WTC11 (cell line): ENCODE measurements around the gene FTCDNL1. TPM values are rescaled to one million over a fixed set of nuclear protein-coding genes. Genes with fewer than 3 reads are reported as not detected.

Source experiments
- ATAC-seq: fragments of 200-7000 bp; cut with Tn5 transposase; 2 replicates; pipeline ENCODE4 v1.10.0; 2021; ENCODE audit warnings: mild to moderate bottlenecking, moderate library complexity
- CTCF ChIA-PET: fragments of 300-600 bp; sonication (Branson Sonifier 250); formaldehyde crosslinking; loops from one replicate; lab custom pipeline; 2021; ENCODE audit warnings: antibody characterized with exemption; lab: Charles Lee
- POLR2A ChIA-PET: fragments of 350-600 bp; sonication (Branson Sonifier 250); formaldehyde crosslinking; loops from one replicate; lab custom pipeline; 2021; ENCODE audit warnings: antibody characterized with exemption; lab: Charles Lee
- DNase-seq: peaks from one replicate; pipeline ENCODE4 v3.0.0; 2021; ENCODE audit warnings: low spot score
- H3K27ac Mint-ChIP-seq: 2 replicates; pipeline ENCODE4 v1.8.0; 2021; ENCODE audit warnings: mixed read lengths
- H3K27me3 Mint-ChIP-seq: 2 replicates; pipeline ENCODE4 v1.8.0; 2021; ENCODE audit warnings: low read depth, mild to moderate bottlenecking, moderate library complexity, mixed read lengths
- H3K36me3 Mint-ChIP-seq: 2 replicates; pipeline ENCODE4 v1.8.0; 2021; ENCODE audit warnings: mixed read lengths
- H3K4me1 Mint-ChIP-seq: 2 replicates; pipeline ENCODE4 v1.8.0; 2022; ENCODE audit warnings: mixed read lengths
- H3K4me3 Mint-ChIP-seq: 2 replicates; pipeline ENCODE4 v1.8.0; 2021; ENCODE audit warnings: mild to moderate bottlenecking, moderate library complexity, mixed read lengths
- H3K9me3 Mint-ChIP-seq: 2 replicates; pipeline ENCODE4 v1.8.0; 2021; ENCODE audit warnings: mixed read lengths
- AFF4 ChIP-seq: sonication (generic); formaldehyde crosslinking; IDR thresholded peaks from 2 replicates; pipeline ENCODE4 v1.8.1; 2023; ENCODE audit warnings: mild to moderate bottlenecking, missing genetic modification reagents, borderline replicate concordance
- ATF2 ChIP-seq: sonication (generic); formaldehyde crosslinking; IDR thresholded peaks from 2 replicates; pipeline ENCODE4 v1.8.1; 2022; ENCODE audit warnings: low read depth, missing genetic modification reagents, borderline replicate concordance
- E2F1 ChIP-seq: sonication (generic); formaldehyde crosslinking; IDR thresholded peaks from 2 replicates; pipeline ENCODE4 v1.8.0; 2022; ENCODE audit warnings: mild to moderate bottlenecking, missing genetic modification reagents
- ELF4 ChIP-seq: sonication (generic); formaldehyde crosslinking; IDR thresholded peaks from 2 replicates; pipeline ENCODE4 v1.8.1; 2022; ENCODE audit warnings: low read depth, mild to moderate bottlenecking, moderate library complexity, missing genetic modification reagents
- ERG ChIP-seq: fragments of 250-450 bp; sonication (Bioruptor Pico); IDR thresholded peaks from 2 replicates; pipeline ENCODE4 v1.8.0; 2021; ENCODE audit warnings: mild to moderate bottlenecking
- GTF2I ChIP-seq: fragments of 250-450 bp; sonication (Bioruptor Pico); conservative IDR thresholded peaks from 2 replicates; pipeline ENCODE4 v1.4.0; 2021; ENCODE audit warnings: mild to moderate bottlenecking
- IRF2 ChIP-seq: sonication (generic); formaldehyde crosslinking; IDR thresholded peaks from 2 replicates; pipeline ENCODE4 v1.8.0; 2022; ENCODE audit warnings: low read depth, missing genetic modification reagents, borderline replicate concordance
- MLX ChIP-seq: sonication (generic); formaldehyde crosslinking; IDR thresholded peaks from 2 replicates; pipeline ENCODE4 v1.8.1; 2023; ENCODE audit warnings: mild to moderate bottlenecking, missing genetic modification reagents, moderate library complexity
- NFATC4 ChIP-seq: fragments of 250-450 bp; sonication (Bioruptor Pico); IDR thresholded peaks from 2 replicates; pipeline ENCODE4 v1.9.0; 2021; ENCODE audit warnings: mild to moderate bottlenecking
- NR1H2 ChIP-seq: sonication (generic); formaldehyde crosslinking; IDR thresholded peaks from 2 replicates; pipeline ENCODE4 v1.9.0; 2021; ENCODE audit warnings: mild to moderate bottlenecking, moderate library complexity, missing genetic modification reagents
- SP1 ChIP-seq: sonication (generic); formaldehyde crosslinking; conservative IDR thresholded peaks from 2 replicates; pipeline ENCODE4 v1.8.1; 2022; ENCODE audit warnings: missing genetic modification reagents
- TEAD4 ChIP-seq: sonication (generic); formaldehyde crosslinking; IDR thresholded peaks from 2 replicates; pipeline ENCODE4 v1.8.0; 2022; ENCODE audit warnings: mild to moderate bottlenecking, missing genetic modification reagents
- USF2 ChIP-seq: sonication (generic); formaldehyde crosslinking; IDR thresholded peaks from 2 replicates; pipeline ENCODE4 v1.8.1; 2023; ENCODE audit warnings: mild to moderate bottlenecking, missing genetic modification reagents, moderate library complexity
- ZBTB21 ChIP-seq: sonication (generic); formaldehyde crosslinking; IDR thresholded peaks from 2 replicates; pipeline ENCODE4 v1.8.1; 2023; ENCODE audit warnings: mild to moderate bottlenecking, missing genetic modification reagents, borderline replicate concordance
- ZNF232 ChIP-seq: sonication (generic); formaldehyde crosslinking; IDR thresholded peaks from 2 replicates; pipeline ENCODE4 v1.8.0; 2022; ENCODE audit warnings: mild to moderate bottlenecking, missing genetic modification reagents
- total RNA-seq: library from RNA; stranded (reverse); gene quantifications from 3 replicates; pipeline ENCODE4 v1.2.3, GENCODE V29; 2021

The FTCDNL1 gene
- total RNA-seq, 1 experiment from 2014 or later = 0.85 TPM

GRCh38 chr2:199812493-199812892, 38.5 kb downstream of the FTCDNL1 start (continued):
- TF ChIP-seq AFF4 = no peak
- TF ChIP-seq NR1H2 = no peak
- no peak for TF ChIP-seq TEAD4 (CRISPR knock-in tag)
- no peak for TF ChIP-seq USF2 (CRISPR knock-in tag)
- TF ChIP-seq MLX (CRISPR knock-in tag) = no peak
- TF ChIP-seq ERG (CRISPR knock-in tag) = no peak
- no peak for TF ChIP-seq ZBTB21 (CRISPR knock-in tag)
- TF ChIP-seq SP1 (CRISPR knock-in tag) = no peak

GRCh38 chr2:199811346-199811745, 39.6 kb downstream of the FTCDNL1 start:
- ATAC-seq (no peak), DNase-seq (no peak)
- Mint-ChIP-seq H3K27ac (peak overlapping the region; percentile 40; the same call in 1 of the 2 replicates), H3K9me3 (peaks cover 18% of the 10 kb centered on the region), H3K36me3 (peaks cover 17% of the 10 kb centered on the region), H3K27me3 (no peaks in the 10 kb centered on the region; the same call in 1 of the 2 replicates), H3K4me1 (peaks cover 20% of the 10 kb centered on the region), H3K4me3 (no peak overlapping the region)
- CTCF ChIA-PET = no interaction called here
- TF ChIP-seq ATF2 (CRISPR knock-in tag) (no peak), ELF4 (CRISPR knock-in tag) (no peak), E2F1 (CRISPR knock-in tag) (no peak), GTF2I (CRISPR knock-in tag) (no peak), ZNF232 (CRISPR knock-in tag) (no peak), NFATC4 (CRISPR knock-in tag) (no peak), IRF2 (CRISPR knock-in tag) (no peak)
- POLR2A ChIA-PET = no interaction called here
